Activated CD4-positive, alpha-beta T cell treated with anti-CD3 and anti-CD28 coated beads for 36 hours (primary cell): Measurements from ENCODE around the gene ELAVL1. TPM values are rescaled to one million over a fixed set of nuclear protein-coding genes. Genes with fewer than 3 reads are reported as not detected.

Source experiments
- ATAC-seq: fragments of 200-7000 bp; cut with Tn5 transposase; one replicate; pipeline ENCODE4 v1.10.0; 2021; ENCODE audit warnings: mild to moderate bottlenecking, moderate library complexity
- CTCF ChIA-PET: fragments of 350-600 bp; sonication (Branson Sonifier 250); formaldehyde crosslinking; loops from one replicate; lab custom pipeline; 2021; ENCODE audit warnings: antibody characterized with exemption; lab: Charles Lee
- POLR2A ChIA-PET: fragments of 350-600 bp; sonication (Branson Sonifier 250); formaldehyde crosslinking; loops from one replicate; lab custom pipeline; 2021; ENCODE audit warnings: antibody characterized with exemption, inconsistent platforms; lab: Charles Lee
- DNase-seq: peaks from one replicate; pipeline ENCODE4 v3.0.0-alpha.2; 2020
- H3K27ac Mint-ChIP-seq: one replicate; pipeline ENCODE4 v1.8.0; 2021; ENCODE audit warnings: mixed read lengths
- H3K27me3 Mint-ChIP-seq: one replicate; pipeline ENCODE4 v1.8.0; 2021; ENCODE audit warnings: mixed read lengths
- H3K36me3 Mint-ChIP-seq: one replicate; pipeline ENCODE4 v1.8.0; 2021; ENCODE audit warnings: low read depth, mixed read lengths
- H3K4me1 Mint-ChIP-seq: one replicate; pipeline ENCODE4 v1.8.0; 2021; ENCODE audit warnings: mixed read lengths
- H3K4me3 Mint-ChIP-seq: one replicate; pipeline ENCODE4 v1.8.0; 2021; ENCODE audit warnings: mild to moderate bottlenecking, moderate library complexity, mixed read lengths
- H3K9me3 Mint-ChIP-seq: one replicate; pipeline ENCODE4 v1.8.0; 2021; ENCODE audit warnings: low read depth, mixed read lengths
- intact Hi-C, 2 experiments: fragments of 100-400 bp; cut with DNase I in 1 of 2; cut with micrococcal nuclease in 1 of 2; formaldehyde crosslinking; loops; one replicate each; pipeline versions ENCODE4 v1.14.2 to v1.15.1; 2022 to 2024; cut with DNase I, micrococcal nuclease
- total RNA-seq, 2 experiments: library from RNA; stranded (reverse); gene quantifications; one replicate each; pipeline ENCODE4 v1.2.3, GENCODE V29; 2021

The ELAVL1 gene
- 100 to 1,000 TPM; 149 to 184 TPM for total RNA-seq

DNA sequence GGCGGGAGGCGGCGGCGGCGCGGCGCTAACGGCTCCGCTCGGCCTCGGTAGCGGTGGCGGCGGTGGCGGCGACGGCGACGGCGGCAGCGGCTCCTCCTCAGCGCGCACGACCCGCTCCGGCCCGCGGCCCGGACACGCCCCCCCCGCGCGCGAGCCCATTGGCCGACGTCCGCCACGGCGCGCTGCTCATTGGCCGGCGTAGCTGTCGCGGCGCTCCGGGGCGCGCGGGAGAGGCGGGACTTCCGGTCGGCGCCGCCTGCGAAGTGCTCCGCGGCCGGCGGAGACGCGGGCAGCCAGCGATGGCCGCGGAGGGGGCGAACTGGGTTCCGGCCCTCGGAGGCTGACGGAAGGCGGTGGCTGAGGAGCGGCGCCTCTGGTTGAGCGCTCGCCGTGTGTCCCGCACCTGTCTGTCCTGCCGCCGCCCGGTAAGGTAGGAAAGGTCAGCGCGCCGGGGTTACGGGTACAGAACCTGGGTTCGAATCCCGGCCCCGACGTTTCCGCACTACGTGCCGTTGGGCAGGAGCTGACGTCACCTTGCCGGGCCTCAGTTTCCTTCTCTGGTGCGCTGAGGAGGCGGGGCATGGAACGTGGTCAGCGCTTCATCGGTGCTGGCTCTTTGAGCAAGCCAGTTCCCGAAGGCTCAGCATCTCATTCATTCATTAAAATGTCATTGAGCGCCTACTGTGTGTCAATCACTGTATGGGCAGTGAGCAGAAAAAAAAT, at the start of gene ELAVL1:
TSS of gene ELAVL1 (minus strand) at position 108 of the 723 bp plus-strand sequence. CDS start 13,826 bp downstream, outside the sequence.
- peak within 1 kb of the TSS; percentile 95 for H3K4me3 Mint-ChIP-seq
- H3K4me1 Mint-ChIP-seq = peaks cover 36% of the 10 kb centered on the region
- CTCF ChIA-PET = interaction anchor here (0.6 to 2.9 kb wide), 5 partner anchors 60 to 509 kb away, joined by 3 to 9 read pairs (median 5); partner anchors contain the start of genes SNAPC2 and TIMM44

DNA sequence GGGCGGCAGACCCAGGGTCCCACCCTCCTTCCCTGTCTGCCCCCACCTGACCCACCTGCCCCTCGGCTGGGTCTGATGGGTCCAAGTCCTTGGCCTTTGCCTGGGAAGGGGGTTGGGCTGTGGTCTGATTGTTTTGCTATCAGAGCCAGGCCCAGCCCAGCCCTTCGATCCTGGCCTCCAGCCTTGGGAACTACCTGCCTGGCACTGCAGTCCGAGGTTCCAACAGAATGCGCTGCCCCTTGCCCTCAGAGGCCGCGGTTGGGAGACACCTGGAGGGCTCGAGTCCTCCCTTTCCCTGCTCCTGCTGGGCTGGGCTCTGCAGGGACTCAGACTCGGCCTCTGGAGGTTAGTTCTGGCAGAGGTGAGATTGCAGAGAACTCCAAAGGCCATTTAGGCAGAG, 48.7 kb upstream of the ELAVL1 start:
- intact Hi-C loops = no loop called here
- Mint-ChIP-seq H3K4me3 (no peak overlapping the region), H3K9me3 (no peaks in the 10 kb centered on the region), H3K27ac (no peak overlapping the region), H3K36me3 (no peaks in the 10 kb centered on the region), H3K27me3 (no peaks in the 10 kb centered on the region), H3K4me1 (peaks cover 11% of the 10 kb centered on the region)
- CTCF ChIA-PET = no interaction called here
- POLR2A ChIA-PET = no interaction called here
- ATAC-seq (no peak), DNase-seq (no peak)

More for the DNA sequence above, at the start of gene ELAVL1:
- intact Hi-C loops = loop anchor here (1.0 to 5.0 kb wide), 12 partner anchors 45 to 1432 kb away; partner anchors contain the start of genes MAP2K7 (in 1 of the 2), MBD3L1 (in 1 of the 2), NDUFA7 (in 1 of the 2) and RAB11B (in 1 of the 2)
- Mint-ChIP-seq H3K36me3 (peaks cover 13% of the 10 kb centered on the region), H3K27ac (peak within 1 kb of the TSS; percentile 94), H3K9me3 (no peaks in the 10 kb centered on the region), H3K27me3 (no peaks in the 10 kb centered on the region)
- peak; percentile 93 for ATAC-seq
- DNase-seq = peak; percentile 95
- POLR2A ChIA-PET = interaction anchor here (1.3 kb wide), 1 partner anchor 62 kb away, joined by 3 read pairs; the partner anchor contains the start of gene TIMM44

DNA sequence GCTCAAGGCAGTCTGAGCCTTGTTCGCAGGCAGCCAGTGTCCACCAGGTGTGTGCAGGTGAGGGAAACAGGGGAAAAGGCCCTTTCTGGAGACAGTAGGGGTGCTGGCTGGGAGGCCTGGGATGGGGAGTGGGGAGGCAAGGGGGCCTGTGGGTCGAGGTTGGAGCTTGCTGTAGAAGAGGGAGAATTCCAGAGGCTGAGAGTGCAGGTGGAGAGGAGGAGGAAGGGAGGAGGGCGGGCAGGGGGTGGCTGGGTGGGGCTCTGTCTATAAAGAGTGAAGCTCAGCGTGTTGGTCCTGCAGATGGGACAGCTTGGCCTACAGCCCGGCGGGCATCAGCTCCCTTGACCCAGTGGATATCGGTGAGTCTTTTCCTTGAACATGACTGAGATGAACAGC, 47.0 kb upstream of the ELAVL1 start, which contains the start of gene CCL25:
TSS of gene CCL25 (plus strand) at position 297 of the 396 bp plus-strand sequence. CDS start 290 bp downstream, outside the sequence.
- intact Hi-C loops = no loop called here
- no peak within 1 kb of the TSS for H3K27ac Mint-ChIP-seq
- H3K4me1 Mint-ChIP-seq = peaks cover 11% of the 10 kb centered on the region
- peaks cover 3% of the 10 kb centered on the region for H3K27me3 Mint-ChIP-seq
- no peak for ATAC-seq
- H3K9me3 Mint-ChIP-seq = no peaks in the 10 kb centered on the region
- CTCF ChIA-PET = no interaction called here
- no peaks in the 10 kb centered on the region for H3K36me3 Mint-ChIP-seq
- POLR2A ChIA-PET = interaction anchor here (0.5 kb wide), 1 partner anchor 239 kb away, joined by 4 read pairs; no protein-coding TSS in a partner anchor
- no peak within 1 kb of the TSS for H3K4me3 Mint-ChIP-seq
- DNase-seq = no peak

DNA sequence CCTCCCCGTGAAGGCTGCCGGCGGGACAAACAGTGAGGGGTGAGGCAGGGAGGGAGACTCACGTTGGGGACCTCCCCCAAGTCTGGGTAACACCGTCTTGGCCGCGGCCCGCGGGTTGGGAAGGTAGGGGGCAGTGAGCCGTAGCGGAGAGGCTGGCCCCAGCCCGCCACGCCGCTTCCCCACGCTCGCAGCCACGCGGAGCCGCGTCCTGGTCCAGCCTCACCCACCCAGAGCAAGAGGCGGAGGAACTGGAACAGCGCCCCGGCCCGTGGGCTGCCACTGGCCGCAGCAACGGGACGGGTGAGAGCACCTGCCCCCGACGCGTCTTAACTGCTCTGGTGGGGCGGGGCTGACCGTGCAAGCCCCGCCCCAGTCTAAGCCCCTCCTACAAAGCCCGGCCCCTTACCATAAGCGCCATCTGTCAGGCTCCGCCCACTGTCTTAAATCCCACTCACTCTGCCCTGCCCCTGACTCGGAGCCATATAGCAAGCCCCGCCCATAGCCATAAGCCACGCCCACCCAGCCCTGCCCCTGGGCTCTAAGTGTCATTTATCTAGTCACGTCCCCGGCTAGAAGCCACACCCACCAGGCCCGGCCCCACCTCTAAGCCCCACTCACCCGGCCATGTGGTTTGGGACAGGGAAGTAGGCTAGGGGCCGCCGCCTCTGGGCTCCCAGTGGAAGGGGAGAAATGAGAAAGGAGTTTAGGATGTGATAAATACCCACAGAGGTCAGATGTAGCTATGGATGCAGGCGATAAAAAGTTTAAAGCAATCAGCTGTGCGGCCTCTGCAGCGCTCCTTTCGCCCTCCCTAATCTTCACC, 45.0 kb upstream of the ELAVL1 start:
- Mint-ChIP-seq H3K4me3 (peak overlapping the region; percentile 36), H3K9me3 (no peaks in the 10 kb centered on the region), H3K27me3 (peaks cover 4% of the 10 kb centered on the region), H3K36me3 (no peaks in the 10 kb centered on the region), H3K27ac (no peak overlapping the region), H3K4me1 (peaks cover 11% of the 10 kb centered on the region)
- peak; percentile 99 for ATAC-seq
- ChIA-PET POLR2A (no interaction called here), CTCF (no interaction called here)
- intact Hi-C loops = loop anchor here in 1 of 2 experiments (1.0 to 2.0 kb wide), 7 partner anchors 45 to 462 kb away; partner anchors contain the start of genes CERS4, ELAVL1, RAB11B and SNAPC2
- peak; percentile 98 for DNase-seq

DNA sequence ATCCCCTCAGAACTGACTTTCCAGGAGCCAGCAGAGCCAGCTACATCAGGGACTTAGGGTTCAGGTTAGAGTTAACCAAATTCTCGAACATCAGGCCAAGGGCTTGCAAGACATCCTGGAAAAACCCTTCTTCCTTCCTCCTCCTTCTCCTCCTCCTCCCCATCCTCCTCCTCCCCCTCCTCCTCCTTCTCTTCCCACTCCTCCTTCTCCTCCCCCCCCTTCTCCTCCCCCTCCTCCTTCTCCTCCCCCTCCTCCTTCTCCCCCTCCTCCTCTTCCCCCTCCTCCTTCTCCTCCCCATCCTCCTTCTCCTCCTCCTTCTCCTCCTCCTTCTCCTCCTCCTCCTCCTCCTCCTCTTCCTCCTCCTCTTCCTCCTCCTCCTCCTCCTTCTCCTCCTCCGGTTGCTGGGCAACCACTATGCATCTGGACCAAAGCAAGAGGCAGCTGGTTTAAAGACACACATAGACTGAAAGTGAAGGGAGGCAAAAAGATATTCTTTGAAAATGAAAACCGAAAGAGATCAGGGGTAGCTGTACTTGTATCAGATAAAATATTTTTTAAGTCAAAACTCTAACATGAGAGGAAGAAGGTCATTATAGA, 41.2 kb upstream of the ELAVL1 start:
- intact Hi-C loops = no loop called here
- Mint-ChIP-seq H3K4me3 (no peak overlapping the region), H3K36me3 (no peaks in the 10 kb centered on the region), H3K4me1 (peaks cover 5% of the 10 kb centered on the region), H3K27ac (no peak overlapping the region), H3K27me3 (peaks cover 4% of the 10 kb centered on the region), H3K9me3 (no peaks in the 10 kb centered on the region)
- DNase-seq (no peak), ATAC-seq (no peak)
- ChIA-PET POLR2A (no interaction called here), CTCF (no interaction called here)

DNA sequence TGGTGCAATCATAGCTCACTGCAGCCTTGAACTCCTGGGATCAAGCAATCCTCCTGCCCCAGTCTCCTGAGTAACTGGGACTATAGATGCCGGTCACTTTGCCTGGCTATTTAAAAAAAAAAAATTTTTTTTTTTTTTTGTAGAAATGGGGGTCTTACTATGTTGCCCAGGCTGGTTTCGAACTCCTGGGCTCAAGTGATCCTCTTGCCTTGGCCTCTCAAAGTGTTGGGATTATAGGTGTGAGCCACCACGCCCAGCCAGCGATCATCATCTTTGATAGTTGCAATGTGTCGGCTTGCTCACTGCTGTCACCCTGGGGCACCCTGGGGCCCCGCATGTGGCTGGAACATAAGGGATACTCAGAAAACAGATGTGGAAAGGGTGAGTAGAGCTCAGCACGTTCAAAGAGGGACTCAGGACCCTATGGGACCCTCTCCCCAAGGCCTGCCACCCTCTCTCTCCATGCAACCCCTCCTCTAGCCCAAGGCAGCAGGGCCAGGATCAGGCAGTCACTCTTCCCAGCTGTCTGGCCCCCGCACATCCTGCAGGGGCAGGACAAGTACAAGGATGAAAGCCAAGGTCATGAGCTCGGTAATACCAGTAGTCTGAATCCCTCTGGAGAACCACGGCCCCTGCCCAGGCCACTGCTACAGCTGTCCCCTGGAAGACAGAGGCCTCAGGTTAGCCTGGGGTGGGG, 40.6 kb upstream of the ELAVL1 start:
- Mint-ChIP-seq H3K27me3 (peaks cover 4% of the 10 kb centered on the region), H3K4me3 (no peak overlapping the region), H3K9me3 (no peaks in the 10 kb centered on the region), H3K4me1 (peaks cover 3% of the 10 kb centered on the region), H3K36me3 (no peaks in the 10 kb centered on the region), H3K27ac (no peak overlapping the region)
- DNase-seq = no peak
- POLR2A ChIA-PET = interaction anchor here (0.7 kb wide), 1 partner anchor 37 kb away, joined by 5 read pairs; no protein-coding TSS in a partner anchor
- ATAC-seq = no peak
- CTCF ChIA-PET = no interaction called here
- intact Hi-C loops = no loop called here

DNA sequence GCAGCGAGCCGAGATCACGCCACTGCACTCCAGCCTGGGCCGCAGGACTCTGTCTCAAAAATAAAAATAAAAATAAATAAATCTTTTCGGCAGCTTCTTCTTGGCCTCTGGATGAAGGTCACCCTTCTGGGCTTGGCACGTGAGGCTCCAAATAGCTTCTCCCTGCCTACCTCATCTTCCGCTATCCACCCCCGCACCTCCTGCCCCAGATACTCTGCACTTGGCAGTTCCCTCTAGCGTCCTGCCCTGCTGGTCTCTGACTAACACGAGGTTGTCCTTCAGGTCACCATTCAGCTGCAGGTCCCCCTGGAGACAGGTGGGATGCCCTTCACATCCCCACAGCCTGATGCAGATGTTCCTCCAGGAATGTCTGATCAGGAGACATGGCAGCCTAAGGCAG, 38.6 kb upstream of the ELAVL1 start:
- no peaks in the 10 kb centered on the region for H3K36me3 Mint-ChIP-seq
- ATAC-seq (no peak), DNase-seq (no peak)
- no peak overlapping the region for H3K27ac Mint-ChIP-seq
- intact Hi-C loops = no loop called here
- H3K4me1 Mint-ChIP-seq = no peaks in the 10 kb centered on the region
- H3K4me3 Mint-ChIP-seq = no peak overlapping the region
- H3K27me3 Mint-ChIP-seq = peaks cover 4% of the 10 kb centered on the region
- ChIA-PET POLR2A (no interaction called here), CTCF (no interaction called here)
- H3K9me3 Mint-ChIP-seq = no peaks in the 10 kb centered on the region

DNA sequence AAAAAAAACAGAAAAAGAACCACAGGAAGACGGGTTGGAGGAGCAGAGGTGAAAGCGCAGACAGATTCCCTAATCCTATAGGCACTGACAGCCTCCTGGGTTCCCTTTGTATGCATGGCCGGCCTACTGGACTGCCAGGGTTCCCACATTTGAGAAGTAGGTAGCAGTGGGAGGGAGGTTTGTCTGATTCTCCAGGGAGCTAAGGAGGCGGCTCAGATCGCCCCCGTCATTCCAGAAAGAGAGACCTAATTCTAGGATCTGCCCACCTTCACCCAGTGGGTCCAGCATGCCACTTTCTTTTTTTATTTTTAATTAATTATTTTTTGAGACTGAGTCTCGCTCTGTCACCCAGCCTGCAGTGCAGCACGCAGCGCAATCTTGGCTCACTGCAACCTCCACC, 37.5 kb upstream of the ELAVL1 start:
- Mint-ChIP-seq H3K4me3 (no peak overlapping the region), H3K4me1 (no peaks in the 10 kb centered on the region), H3K27me3 (peaks cover 2% of the 10 kb centered on the region), H3K9me3 (no peaks in the 10 kb centered on the region), H3K36me3 (no peaks in the 10 kb centered on the region), H3K27ac (no peak overlapping the region)
- ATAC-seq (no peak), DNase-seq (no peak)
- CTCF ChIA-PET = no interaction called here
- intact Hi-C loops = no loop called here
- POLR2A ChIA-PET = no interaction called here

DNA sequence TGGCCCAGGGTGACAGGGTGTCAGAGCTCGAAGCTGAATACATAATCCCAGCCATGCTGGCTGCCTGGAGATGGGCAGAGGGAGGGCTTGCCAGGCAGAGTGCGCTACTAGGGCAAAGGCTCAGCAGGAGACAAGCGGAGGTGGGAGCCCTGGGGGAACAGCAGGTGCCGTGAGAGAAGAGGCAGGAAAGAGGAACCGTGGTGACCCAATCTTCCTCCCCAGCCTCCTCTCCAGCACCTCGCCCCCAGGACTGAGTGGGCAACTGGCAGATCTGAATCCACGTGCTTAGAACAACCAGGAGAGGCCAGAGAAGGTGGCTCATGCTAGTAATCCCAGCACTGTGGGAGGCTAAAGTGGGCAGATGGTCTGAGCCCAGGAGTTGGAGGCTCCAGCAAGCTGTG, 36.1 kb upstream of the ELAVL1 start:
- Mint-ChIP-seq H3K27ac (no peak overlapping the region), H3K9me3 (no peaks in the 10 kb centered on the region), H3K36me3 (no peaks in the 10 kb centered on the region), H3K27me3 (no peaks in the 10 kb centered on the region), H3K4me1 (no peaks in the 10 kb centered on the region), H3K4me3 (no peak overlapping the region)
- no peak for DNase-seq
- intact Hi-C loops = no loop called here
- ChIA-PET CTCF (interaction anchor here (0.7 kb wide), 1 partner anchor 25 kb away, joined by 3 read pairs; no protein-coding TSS in a partner anchor), POLR2A (no interaction called here)
- no peak for ATAC-seq

DNA sequence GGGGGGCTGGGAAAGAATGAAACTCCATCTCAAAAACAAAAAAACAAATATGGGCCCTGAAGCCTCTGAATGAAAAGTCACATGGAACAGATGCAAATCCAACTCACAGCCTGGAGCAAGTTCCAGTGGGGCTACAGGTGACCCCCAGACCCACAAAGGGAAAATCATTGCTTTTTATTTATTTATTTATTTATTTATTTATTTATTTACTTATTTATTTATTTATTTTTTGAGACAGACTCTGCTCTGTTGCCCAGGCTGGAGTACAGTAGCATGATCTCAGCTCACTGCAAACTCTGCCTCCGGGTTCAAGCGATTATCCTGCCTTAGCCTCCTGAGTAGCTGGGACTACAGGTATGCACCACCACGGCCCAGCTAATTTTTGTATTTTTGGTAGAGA, 33.8 kb upstream of the ELAVL1 start:
- H3K27ac Mint-ChIP-seq = no peak overlapping the region
- CTCF ChIA-PET = no interaction called here
- no peaks in the 10 kb centered on the region for H3K4me1 Mint-ChIP-seq
- H3K36me3 Mint-ChIP-seq = no peaks in the 10 kb centered on the region
- no peaks in the 10 kb centered on the region for H3K9me3 Mint-ChIP-seq
- POLR2A ChIA-PET = no interaction called here
- intact Hi-C loops = no loop called here
- no peak for DNase-seq
- no peak for ATAC-seq
- H3K4me3 Mint-ChIP-seq = no peak overlapping the region
- H3K27me3 Mint-ChIP-seq = no peaks in the 10 kb centered on the region

DNA sequence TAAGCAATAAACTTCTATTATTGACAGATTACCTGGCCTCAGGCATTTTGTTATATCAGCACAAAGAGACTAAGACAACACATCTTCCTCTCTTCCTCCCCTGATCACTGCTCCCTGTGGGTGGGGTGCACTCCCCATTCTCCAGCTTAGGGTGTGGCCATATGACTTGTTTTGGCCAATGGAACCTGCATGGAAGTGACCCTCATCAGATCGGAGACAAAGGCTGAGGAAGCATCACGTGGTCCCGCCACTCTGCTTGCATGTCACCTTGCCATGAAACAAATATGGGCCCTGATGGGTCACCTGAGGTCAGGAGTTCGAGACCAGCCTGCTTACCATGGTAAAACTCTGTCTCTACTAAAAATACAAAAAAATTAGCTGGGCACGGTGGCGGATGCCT, 33.4 kb upstream of the ELAVL1 start:
- no peak for ATAC-seq
- no peak overlapping the region for H3K4me3 Mint-ChIP-seq
- no peak for DNase-seq
- no peaks in the 10 kb centered on the region for H3K4me1 Mint-ChIP-seq
- ChIA-PET POLR2A (no interaction called here), CTCF (no interaction called here)
- intact Hi-C loops = no loop called here
- no peaks in the 10 kb centered on the region for H3K27me3 Mint-ChIP-seq
- no peak overlapping the region for H3K27ac Mint-ChIP-seq
- H3K36me3 Mint-ChIP-seq = no peaks in the 10 kb centered on the region
- no peaks in the 10 kb centered on the region for H3K9me3 Mint-ChIP-seq
